Brain microvascular endothelial cell (primary cell): Measurements from ENCODE around the gene OSBPL7.
A peak's percentile ranks its signal among the peaks of the same experiment; 100 is the strongest.

Experiments used
- DNase-seq: peaks from one replicate; pipeline ENCODE4 v3.0.0-alpha.2; 2020
- H3K27ac ChIP-seq: fragments of 250-450 bp; sonication (Bioruptor Pico); 2 replicates; pipeline ENCODE4 v1.5.1; 2020; ENCODE audit warnings: mild to moderate bottlenecking, moderate library complexity
- H3K27me3 ChIP-seq: fragments of 250-450 bp; sonication (Bioruptor Pico); replicated peaks from 2 replicates; pipeline ENCODE4 v1.5.1; 2020; ENCODE audit warnings: mild to moderate bottlenecking
- H3K36me3 ChIP-seq: fragments of 250-450 bp; sonication (Bioruptor Pico); replicated peaks from 2 replicates; pipeline ENCODE4 v1.5.1; 2020; ENCODE audit warnings: mild to moderate bottlenecking
- H3K4me3 ChIP-seq: 2 replicates; pipeline ENCODE4 v1.5.1; 2011; ENCODE audit warnings: low read depth, mild to moderate bottlenecking, control low read depth, low read length, moderate library complexity
- CTCF ChIP-seq: IDR thresholded peaks from 2 replicates; pipeline ENCODE4 v1.5.1; 2011; ENCODE audit warnings: low read depth, mild to moderate bottlenecking, moderate library complexity, low read length, control low read depth, inconsistent platforms; ENCODE audit errors: missing control alignments
- in situ Hi-C: cut with HindIII; loops from 2 replicates; pipeline ENCODE4 v1.10.0; 2017; ENCODE audit warnings: low sequenced_read_pairs, low pct_ligation_motif_present

The OSBPL7 gene

GRCh38 chr17:47836601-47837000 lies 15.0 kb upstream of the OSBPL7 start:
- H3K27ac ChIP-seq: no peak overlapping the region
- no peak overlapping the region for H3K4me3 ChIP-seq
- TF ChIP-seq CTCF: no peak
- H3K27me3 ChIP-seq: no peaks in the 10 kb centered on the region
- DNase-seq: no peak
- in situ Hi-C loops: no loop called here
- no peaks in the 10 kb centered on the region for H3K36me3 ChIP-seq

GRCh38 chr17:47834756-47835155 lies 13.2 kb upstream of the OSBPL7 start:
- TF ChIP-seq CTCF: no peak
- Histone ChIP-seq H3K27ac (no peak overlapping the region), H3K4me3 (no peak overlapping the region), H3K36me3 (no peaks in the 10 kb centered on the region), H3K27me3 (no peaks in the 10 kb centered on the region)
- no peak for DNase-seq
- in situ Hi-C loops: no loop called here

- in situ Hi-C loops: no loop called here
- Histone ChIP-seq H3K4me3 (peak overlapping the region; percentile 95), H3K36me3 (peaks cover 13% of the 10 kb centered on the region), H3K27me3 (no peaks in the 10 kb centered on the region), H3K27ac (no peak overlapping the region)
- no peak for TF ChIP-seq CTCF
- DNase-seq: no peak
Measured at GRCh38 chr17:47831934-47832327, 10.3 kb upstream of the OSBPL7 start.

- Histone ChIP-seq H3K4me3 (peak within 1 kb of the TSS; percentile 95), H3K27me3 (no peaks in the 10 kb centered on the region), H3K27ac (peak within 1 kb of the TSS; percentile 80), H3K36me3 (peaks cover 20% of the 10 kb centered on the region)
- TF ChIP-seq CTCF: peak; percentile 66
- in situ Hi-C loops: no loop called here
- peak; percentile 88 for DNase-seq
Measured at GRCh38 chr17:47831003-47831933, 9.7 kb upstream of the OSBPL7 start, which contains the start of the genes LRRC46 and MRPL10. Gene LRRC46, plus strand, starts transcription at chr17:47831670. Its CDS starts 320 bp downstream, at chr17:47831990. Gene MRPL10, minus strand, starts transcription at chr17:47831541. Its CDS starts 30 bp downstream, at chr17:47831511.

- peak overlapping the region; percentile 95 for H3K4me3 ChIP-seq
- DNase-seq: no peak
Measured at GRCh38 chr17:47830396-47831002, 8.9 kb upstream of the OSBPL7 start.

More at GRCh38 chr17:47830396-47831002, 8.9 kb upstream of the OSBPL7 start:
- Histone ChIP-seq H3K27me3 (no peaks in the 10 kb centered on the region), H3K36me3 (peaks cover 23% of the 10 kb centered on the region), H3K27ac (peak overlapping the region; percentile 80)
- in situ Hi-C loops: no loop called here
- TF ChIP-seq CTCF: no peak
